Measurements from ENCODE around the gene LINC00237.

LINC00237 gene

DNA sequence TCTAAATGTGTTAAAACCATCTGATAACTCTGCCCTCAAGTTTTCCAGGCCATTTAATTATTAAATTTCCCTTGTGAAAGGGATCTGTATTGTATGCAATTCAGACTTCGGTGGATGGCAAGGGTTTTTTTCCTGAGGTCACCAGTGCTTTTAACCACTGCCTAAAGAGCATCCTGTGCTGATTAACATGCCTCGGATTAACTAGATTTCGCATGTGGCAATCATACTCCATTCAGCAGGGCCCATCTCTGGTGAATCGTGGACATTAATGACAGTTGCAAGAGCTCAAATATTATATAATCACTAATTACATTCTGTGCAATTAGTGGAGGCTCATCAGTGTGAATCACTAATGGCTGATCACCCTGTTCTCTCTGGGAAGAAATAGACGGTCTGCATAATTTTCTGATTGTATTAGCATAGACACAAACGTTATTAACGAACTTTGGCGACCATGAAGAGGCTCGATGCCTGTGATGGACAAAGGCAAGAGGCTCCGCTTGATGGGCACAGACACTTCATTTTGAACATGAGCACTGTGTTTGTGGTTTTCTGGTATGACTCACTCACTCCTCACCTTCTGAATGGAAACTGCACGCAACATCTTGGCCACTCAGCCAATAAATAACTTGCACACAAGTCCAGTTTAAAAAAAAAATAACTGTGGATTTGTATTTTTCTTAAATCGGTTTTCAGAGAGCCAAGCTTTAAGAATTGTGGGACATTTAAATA, 31.4 kb downstream of the LINC00237 start:
- no peak for TF ChIP-seq RAD21 (IDR thresholded peaks at IDR 0.05; ENCODE audit: low read depth)
- TF ChIP-seq NFIC (IDR thresholded peaks at IDR 0.05) = no peak
- TF ChIP-seq EGR1 (IDR thresholded peaks at IDR 0.05) = no peak
- no peak for TF ChIP-seq TAF1 (IDR thresholded peaks at IDR 0.05; ENCODE audit: low read depth)
- TF ChIP-seq, protein P1, sequence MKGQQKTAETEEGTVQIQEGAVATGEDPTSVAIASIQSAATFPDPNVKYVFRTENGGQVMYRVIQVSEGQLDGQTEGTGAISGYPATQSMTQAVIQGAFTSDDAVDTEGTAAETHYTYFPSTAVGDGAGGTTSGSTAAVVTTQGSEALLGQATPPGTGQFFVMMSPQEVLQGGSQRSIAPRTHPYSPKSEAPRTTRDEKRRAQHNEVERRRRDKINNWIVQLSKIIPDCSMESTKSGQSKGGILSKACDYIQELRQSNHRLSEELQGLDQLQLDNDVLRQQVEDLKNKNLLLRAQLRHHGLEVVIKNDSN (IDR thresholded peaks at IDR 0.05) = no peak
- TF ChIP-seq, protein P2, sequence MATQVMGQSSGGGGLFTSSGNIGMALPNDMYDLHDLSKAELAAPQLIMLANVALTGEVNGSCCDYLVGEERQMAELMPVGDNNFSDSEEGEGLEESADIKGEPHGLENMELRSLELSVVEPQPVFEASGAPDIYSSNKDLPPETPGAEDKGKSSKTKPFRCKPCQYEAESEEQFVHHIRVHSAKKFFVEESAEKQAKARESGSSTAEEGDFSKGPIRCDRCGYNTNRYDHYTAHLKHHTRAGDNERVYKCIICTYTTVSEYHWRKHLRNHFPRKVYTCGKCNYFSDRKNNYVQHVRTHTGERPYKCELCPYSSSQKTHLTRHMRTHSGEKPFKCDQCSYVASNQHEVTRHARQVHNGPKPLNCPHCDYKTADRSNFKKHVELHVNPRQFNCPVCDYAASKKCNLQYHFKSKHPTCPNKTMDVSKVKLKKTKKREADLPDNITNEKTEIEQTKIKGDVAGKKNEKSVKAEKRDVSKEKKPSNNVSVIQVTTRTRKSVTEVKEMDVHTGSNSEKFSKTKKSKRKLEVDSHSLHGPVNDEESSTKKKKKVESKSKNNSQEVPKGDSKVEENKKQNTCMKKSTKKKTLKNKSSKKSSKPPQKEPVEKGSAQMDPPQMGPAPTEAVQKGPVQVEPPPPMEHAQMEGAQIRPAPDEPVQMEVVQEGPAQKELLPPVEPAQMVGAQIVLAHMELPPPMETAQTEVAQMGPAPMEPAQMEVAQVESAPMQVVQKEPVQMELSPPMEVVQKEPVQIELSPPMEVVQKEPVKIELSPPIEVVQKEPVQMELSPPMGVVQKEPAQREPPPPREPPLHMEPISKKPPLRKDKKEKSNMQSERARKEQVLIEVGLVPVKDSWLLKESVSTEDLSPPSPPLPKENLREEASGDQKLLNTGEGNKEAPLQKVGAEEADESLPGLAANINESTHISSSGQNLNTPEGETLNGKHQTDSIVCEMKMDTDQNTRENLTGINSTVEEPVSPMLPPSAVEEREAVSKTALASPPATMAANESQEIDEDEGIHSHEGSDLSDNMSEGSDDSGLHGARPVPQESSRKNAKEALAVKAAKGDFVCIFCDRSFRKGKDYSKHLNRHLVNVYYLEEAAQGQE (IDR thresholded peaks at IDR 0.05; ENCODE audit: low read depth) = no peak
- TF ChIP-seq YY1 (IDR thresholded peaks at IDR 0.05; ENCODE audit: low read depth) = no peak
- TF ChIP-seq, protein P3, sequence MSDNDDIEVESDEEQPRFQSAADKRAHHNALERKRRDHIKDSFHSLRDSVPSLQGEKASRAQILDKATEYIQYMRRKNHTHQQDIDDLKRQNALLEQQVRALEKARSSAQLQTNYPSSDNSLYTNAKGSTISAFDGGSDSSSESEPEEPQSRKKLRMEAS (IDR thresholded peaks at IDR 0.05) = no peak
- TF ChIP-seq FOXM1 (IDR thresholded peaks at IDR 0.05; ENCODE audit: borderline replicate concordance, low read depth) = no peak
- no peak for TF ChIP-seq TCF12 (IDR thresholded peaks at IDR 0.05; ENCODE audit: low read depth)
- TF ChIP-seq ZBTB7A (IDR thresholded peaks at IDR 0.05; ENCODE audit: low read depth) = no peak

DNA sequence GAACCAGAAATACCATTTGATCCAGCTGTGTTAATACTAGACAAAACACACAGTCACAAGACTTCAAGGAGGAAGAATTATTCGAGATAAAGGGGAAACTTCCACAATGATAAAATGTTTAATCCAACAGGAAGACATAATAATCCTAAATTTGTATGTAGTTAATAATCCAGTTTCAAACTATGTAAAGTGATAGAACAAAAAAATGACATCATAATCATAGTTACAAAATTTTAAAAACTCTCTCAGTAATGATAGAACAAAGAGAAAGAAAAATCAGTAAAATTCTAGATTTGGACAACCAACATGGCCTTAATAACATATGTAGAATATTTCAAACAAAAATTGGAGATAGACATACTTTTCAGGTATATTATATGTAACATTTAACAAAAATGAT, 38.9 kb downstream of the LINC00237 start:
- TF ChIP-seq CEBPB (IDR thresholded peaks at IDR 0.05) = no peak
- no peak for TF ChIP-seq RAD21 (IDR thresholded peaks at IDR 0.05; ENCODE audit: low read depth)
- TF ChIP-seq TCF12 (IDR thresholded peaks at IDR 0.05; ENCODE audit: low read depth) = no peak

DNA sequence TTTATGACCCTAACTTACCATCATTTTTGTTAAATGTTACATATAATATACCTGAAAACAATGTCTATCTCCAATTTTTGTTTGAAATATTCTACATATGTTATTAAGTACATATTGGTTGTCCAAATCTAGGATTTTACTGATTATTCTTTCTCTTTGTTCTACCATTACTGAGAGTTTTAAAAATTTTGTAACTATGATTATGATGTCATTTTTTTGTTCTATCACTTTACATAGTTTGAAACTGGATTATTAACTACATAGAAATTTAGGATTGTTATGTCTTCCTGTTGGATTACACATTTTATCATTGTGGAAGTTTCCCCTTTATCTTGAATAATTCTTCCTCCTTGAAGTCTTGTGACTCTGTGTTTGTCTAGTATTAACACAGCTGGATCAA, 41.2 kb downstream of the LINC00237 start:
- TF ChIP-seq CREB1 (IDR thresholded peaks at IDR 0.05; ENCODE audit: low read depth) (no peak), EP300 (IDR thresholded peaks at IDR 0.05; ENCODE audit: borderline replicate concordance) (no peak), YY1 (IDR thresholded peaks at IDR 0.05; ENCODE audit: low read depth) (no peak), NFIC (IDR thresholded peaks at IDR 0.05) (no peak), ZBTB7A (IDR thresholded peaks at IDR 0.05; ENCODE audit: low read depth) (no peak), FOXM1 (IDR thresholded peaks at IDR 0.05; ENCODE audit: borderline replicate concordance, low read depth) (no peak), TEAD4 (IDR thresholded peaks at IDR 0.05) (no peak)
- TF ChIP-seq, protein P2 (IDR thresholded peaks at IDR 0.05; ENCODE audit: low read depth) = no peak
- TF ChIP-seq, protein P1 (IDR thresholded peaks at IDR 0.05) = no peak

DNA sequence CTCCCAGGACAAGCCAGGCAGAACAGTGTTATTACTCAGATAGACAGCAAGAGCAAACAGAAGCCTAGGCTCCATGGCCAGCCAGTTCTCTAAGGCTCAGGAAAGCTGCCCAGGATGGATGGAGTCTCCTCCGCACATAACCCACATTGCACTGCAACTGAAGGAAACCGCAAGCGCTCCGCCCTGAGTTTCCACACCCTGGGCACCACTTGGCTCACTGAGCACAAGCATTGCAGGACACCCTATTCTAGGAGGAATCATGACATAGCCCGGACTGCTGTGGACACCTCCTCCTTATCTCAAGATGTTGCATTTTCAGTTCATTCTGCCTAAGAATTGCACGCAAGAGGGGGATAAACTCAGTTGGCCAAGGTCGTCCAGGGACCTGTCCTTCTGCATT, 42.9 kb downstream of the LINC00237 start:
- TF ChIP-seq, protein P1 (IDR thresholded peaks at IDR 0.05) = no peak
- TF ChIP-seq YY1 (IDR thresholded peaks at IDR 0.05; ENCODE audit: low read depth) (no peak), EGR1 (IDR thresholded peaks at IDR 0.05) (no peak), TCF12 (IDR thresholded peaks at IDR 0.05; ENCODE audit: low read depth) (no peak)

DNA sequence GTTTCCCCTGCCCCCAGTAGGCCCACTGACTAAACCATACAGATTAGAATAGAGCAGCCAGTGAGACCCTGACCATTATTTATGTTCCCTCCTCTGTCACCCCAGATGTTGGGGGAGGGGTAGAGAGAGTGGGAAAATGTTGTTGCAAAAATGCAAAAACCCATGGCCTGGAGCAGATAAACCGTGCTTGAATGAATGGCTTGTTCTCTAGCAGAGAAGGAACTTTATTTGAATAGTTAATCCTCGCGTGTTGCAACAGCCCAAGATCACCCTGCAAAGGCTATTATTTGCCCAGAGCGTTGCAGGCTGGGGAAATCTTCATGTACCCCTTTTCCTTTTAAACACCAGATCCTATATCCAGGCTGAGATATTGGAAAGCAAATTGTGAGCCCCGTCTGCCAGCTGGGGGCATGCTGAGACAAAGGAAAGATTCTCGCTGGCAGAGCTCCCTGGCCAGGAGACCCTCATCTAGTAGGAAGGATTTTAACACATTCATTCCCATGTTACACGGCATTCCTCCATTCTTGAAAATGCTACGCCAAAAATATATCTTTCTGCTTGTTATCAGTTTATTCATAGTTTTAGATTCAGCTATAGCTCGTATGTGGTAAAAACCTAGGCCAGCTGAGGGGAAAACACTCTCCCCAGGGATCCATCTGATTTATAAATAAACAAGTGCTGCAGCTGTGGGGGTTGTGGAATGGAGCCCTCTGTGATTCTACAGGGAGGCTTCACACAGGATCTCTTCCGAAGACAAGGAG, 53.0 kb downstream of the LINC00237 start:
- TF ChIP-seq YY1 (IDR thresholded peaks at IDR 0.05; ENCODE audit: low read depth) = no peak
- no peak for TF ChIP-seq TEAD4 (IDR thresholded peaks at IDR 0.05)
- no peak for TF ChIP-seq FOXM1 (IDR thresholded peaks at IDR 0.05; ENCODE audit: borderline replicate concordance, low read depth)
- TF ChIP-seq RAD21 (IDR thresholded peaks at IDR 0.05; ENCODE audit: low read depth) = no peak
- no peak for TF ChIP-seq NFIC (IDR thresholded peaks at IDR 0.05)
- TF ChIP-seq, protein P3 (IDR thresholded peaks at IDR 0.05) = no peak
- TF ChIP-seq EGR1 (IDR thresholded peaks at IDR 0.05) = no peak
- no peak for TF ChIP-seq TAF1 (IDR thresholded peaks at IDR 0.05; ENCODE audit: low read depth)
- no peak for TF ChIP-seq CREB1 (IDR thresholded peaks at IDR 0.05; ENCODE audit: low read depth)
- TF ChIP-seq, protein P1 (IDR thresholded peaks at IDR 0.05) = no peak
